HS-5 (cell line): ENCODE data around the gene NCOR2.

Experiments
- DNase-seq: peaks from one replicate; pipeline ENCODE4 v3.0.0-alpha.2; 2012; ENCODE audit warnings: low read depth

The NCOR2 gene

DNA sequence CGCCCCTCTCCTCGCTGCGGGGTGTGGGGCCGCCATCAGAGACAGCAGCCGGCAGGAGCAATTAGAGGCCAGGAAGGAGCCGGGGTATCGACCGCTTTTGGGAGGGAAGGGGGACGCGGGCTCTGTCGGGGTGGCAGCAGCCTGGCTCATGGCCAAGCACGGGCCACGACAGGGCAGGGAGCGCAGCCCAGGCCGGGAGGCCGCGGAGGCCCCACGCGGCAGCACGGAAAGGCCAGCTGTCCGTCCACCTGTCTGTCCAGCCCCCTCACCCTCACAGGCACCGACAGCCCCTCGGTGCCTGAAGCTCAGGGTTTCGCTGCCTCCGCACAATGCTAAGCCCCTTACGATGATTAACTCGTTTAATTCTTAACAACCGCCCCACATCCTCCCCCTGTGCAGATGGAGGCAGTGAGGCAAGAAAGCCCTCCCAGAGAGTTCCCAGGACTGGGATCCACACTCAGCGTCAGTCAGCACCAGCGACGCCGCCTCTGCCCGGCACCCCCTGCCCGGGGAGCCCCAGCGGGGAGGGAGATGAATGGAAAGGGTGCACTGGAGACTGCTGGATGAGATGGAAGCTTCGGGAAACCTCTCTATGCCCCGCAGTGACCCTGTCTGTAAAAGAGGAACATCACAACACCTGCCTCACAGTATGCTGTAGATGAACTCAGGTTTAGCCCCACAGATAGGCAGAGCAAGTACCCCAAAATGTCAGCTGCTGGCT, 23.7 kb downstream of the NCOR2 start:
- DNase-seq: no peak

DNA sequence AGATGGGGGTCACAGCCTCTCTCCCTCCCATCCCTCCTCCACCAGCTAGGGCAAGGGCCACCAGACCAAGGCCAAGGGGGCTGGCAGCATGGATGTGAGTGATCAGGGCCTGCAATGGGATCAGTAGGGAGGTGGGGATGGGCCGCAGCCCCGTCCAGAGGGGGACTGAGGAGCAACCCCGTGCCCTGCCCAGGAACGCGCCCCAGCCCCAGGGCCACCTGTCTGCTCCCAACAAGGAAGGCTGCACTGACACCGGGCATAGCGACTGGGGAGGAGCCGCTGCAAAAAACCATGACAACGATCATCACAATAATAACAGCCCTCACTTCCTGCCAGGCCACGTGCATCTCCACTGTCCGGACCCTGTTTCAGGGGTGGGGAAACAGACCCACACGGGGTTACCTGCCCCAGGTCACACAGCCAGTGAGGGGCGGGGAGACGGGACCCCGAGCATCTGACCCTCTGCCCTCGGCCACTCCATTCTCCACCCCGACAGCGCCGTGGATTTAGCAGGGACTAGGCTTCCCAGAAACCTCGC, 24.3 kb downstream of the NCOR2 start:
- DNase-seq: no peak

DNA sequence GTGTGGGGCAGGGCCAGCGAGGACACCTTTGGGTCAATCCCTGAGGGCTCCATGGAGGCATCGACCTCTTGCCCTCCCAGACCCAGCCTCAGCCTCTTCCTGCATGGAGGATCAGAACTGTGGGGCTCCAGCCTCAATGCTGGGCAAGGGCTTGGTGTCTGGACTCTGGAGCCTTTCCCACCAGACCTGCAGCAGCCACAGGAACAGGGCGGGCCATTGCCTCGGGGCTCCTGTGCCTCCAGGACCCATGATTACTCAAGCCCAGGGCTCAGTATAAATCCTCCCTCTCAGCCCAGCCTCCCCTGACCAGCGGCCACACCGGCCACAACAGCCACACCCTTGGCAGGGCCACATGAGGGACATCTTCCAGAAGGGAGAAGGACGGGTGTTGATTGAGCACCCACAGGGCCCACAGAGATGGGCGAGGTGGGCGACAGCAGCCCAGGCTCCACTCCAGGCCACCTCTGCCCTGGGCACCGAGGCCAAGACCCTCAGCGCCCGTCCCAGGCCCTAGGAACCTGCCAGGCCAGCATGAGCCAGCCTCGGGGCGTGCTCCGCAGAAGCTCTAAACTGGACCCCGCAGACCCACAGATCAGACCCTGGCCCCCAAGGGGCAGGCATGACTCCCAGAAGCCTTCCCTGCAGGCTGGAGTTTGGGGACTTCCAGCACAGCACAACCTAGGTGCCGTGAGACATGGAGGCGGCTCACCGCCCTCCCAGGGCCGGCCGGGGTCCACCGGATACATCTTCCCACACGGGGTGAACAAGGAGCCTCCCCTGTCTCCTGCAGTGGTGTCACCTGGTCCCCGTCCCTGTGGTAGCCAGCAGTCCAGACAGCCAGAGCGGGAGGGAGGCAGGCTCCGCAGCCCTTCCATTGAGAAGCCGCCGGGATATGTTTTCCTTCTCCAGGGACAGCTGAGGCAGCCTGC, 25.1 kb downstream of the NCOR2 start:
- DNase-seq: no peak

DNA sequence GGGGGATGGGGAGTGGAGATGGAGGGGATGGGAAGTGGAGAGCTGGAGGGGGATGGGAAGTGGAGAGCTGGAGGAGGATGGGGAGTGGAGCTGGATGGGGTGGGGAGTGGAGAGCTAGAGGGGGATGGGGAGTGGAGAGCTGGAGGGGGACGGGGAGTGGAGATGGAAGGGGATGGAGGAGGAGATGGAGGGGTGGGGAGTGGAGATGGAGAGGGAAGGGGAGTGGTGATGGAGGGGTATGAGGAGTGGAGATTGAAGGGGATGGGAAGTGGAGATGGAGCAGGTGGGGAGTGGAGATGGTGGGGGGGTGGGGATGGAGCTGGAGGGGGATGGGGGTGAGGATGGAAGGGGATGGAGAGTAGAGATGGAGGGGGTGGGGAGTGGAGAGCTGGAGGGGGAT, 26.1 kb downstream of the NCOR2 start:
- DNase-seq: no peak

DNA sequence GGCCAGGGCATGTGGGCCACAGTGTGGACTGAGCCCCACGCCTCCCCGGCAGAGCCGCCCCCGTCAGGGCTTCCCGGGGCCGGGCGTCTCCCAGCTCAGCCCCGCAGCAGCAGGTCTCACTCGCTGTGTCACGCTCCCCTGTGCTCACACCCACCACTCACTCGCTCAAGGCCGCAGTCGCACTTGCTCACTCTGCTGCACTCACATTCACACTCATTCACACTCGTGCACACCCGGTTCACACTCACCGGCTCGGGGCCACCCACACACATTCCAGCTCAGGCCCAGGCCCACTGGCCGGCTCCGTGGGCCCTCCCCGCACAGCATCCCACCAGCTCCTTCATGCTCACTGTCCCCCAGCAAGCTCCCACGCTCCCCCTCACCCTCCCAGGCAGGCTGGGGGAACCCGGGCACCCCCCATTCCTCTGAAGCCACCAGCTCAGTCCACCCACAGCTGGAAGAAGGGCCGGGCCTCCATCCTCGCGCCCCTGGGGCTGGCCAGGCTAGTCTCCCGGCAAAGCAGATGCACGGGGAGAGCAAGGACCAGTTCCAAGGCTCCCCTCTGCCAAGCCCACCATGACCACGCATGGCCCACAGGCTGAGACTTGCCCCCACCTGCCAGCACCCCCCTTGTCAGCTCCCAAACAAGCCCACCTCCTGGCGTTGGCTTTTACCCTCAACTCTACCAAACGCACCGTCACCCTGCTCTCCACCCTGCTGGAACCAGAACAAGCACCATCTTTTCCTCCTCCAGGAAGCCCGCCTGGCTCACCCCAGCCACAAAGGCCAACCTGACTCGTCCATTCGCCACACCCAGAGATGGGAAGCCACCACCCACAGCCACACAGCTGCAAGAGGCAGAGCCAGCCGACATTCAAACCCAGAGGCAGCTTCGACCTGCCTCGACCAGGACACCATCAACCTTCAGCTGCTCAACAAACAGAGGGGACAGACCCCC, 28.0 kb downstream of the NCOR2 start:
- no peak for DNase-seq

DNA sequence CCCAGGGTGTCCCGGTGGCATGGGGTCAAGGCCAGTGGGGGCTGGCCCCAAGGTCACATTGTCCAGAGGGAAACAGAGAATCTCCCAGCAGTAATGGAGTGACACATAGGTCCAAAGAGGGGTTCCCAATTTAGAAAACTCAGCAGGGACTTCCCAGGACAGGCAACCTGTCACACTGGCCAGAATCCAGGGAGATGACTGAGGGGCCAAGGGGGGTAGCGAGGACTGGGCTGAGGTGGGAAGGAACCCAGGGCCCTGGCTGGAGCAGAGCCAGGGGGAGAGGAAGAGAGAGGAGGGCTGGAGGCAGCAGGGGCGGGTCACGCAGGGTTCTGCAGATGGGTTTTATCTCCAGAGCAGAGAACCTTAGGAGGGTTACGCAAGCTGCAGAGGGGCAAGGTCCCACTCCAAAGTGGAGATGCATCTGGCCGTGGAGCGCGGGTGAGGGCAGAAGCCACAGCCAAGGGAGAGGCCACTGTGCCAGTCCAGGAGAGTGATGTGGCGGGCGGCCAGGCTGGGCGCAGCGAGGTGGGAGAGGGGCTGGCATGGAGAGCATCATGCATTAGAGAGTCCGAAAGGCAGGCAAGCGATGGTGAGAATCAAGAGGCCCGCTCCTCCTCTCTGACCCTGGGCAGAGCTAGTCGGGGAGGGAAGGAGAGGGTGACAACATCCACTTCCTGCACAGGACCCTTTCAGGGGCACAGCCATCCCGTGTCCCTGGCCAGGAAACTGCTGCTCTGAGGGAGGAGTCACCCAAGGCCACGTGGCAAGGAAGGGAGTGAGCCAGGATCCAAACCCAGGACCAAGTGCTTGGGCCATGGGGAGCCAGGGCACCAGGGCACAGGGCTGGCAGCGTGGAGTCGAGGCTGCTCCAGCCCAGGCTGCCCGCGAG, 29.0 kb downstream of the NCOR2 start:
- DNase-seq: no peak

DNA sequence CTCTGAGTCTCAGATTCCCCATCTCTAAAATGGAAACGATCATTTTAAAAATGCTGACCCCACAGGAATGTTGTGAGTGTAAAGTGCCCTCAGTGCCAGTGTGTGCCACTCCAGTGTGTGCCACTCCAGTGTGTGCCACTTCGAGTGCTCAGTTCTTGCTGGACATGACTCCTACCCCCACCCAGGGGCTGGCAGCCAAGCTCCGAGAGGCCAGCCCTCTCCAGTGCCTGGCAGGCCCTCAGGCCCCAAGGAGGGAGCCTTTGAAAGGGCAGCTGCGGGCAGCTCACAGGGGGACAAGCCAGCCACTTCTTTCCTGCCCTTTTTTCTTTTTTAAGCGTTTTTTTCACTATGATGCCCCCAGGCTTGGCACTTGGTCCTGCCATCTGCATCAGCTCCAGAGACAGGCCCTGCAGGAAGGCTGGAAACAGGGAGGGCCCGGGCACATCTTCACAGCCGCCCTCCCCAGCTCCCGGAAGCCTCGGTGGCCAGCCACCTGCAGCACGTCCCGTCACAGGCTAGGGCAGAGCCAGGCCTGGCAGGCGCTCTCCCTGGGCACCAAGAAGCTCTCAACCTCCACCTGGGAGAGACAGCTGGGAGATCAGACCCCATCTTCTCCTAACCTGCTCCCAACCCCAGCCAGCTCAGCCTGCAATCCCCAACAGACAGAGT, 29.8 kb downstream of the NCOR2 start:
- DNase-seq: no peak

DNA sequence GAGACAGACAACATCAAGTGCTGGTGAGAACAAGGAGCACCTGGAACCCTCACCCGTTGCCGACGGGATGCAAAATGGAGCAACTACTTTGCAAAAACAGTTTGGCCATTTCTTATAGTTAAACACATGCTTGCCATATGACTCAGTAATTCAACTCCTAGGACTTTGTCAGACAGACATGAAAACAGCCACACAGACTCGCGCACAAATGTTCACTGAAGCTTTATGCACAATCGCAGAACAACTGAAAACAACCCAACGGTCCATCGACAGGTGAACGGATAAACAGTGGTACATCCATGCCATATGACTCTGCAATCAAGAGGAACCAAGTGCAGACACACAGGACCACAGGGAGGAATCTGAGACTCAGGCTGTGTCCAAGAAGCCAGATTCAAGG, 30.8 kb downstream of the NCOR2 start:
- no peak for DNase-seq

DNA sequence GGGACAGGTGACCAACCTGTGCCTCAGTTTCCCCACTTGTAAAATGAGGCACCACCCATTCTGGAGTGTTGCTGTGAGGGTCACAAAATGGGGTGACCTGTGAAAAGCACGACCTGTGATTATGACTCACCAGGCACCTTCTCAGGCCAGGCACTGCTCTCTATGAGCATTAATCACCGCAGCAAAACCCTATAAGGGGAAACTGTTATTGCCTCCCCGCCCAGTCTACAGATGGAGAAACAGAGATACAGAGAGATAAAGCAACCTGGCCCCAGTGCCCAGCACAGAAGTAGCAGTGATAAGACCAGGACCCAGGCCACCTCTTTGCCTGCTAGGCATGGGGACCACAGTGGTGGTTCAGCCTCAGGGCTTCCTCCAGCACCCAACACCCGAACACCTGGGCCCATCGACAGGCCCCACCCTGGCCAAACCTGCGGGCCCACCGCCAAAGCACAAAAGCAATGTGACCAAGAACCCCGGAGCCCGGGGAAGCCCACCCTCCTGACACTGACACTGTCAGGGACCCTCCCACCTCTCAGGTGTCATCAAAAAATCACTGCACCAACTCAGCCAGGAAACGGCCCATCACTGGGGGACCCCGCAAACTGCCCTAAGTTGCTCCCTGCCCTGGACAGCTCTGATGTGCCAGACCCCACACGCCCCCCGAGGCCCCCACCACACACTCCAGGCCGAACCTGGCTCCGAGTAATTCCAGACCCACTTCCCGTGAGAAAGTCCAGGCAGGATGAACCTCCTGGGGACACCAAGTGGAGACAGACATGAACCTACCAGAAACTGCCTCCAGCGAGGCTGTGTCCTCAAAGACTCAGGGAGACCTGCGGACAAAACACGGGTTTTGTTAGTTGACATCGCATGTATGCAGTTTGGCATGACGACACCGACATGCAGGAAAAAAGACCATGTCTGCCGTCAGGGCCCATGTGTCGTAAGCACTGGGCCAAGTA, 32.4 kb downstream of the NCOR2 start:
- DNase-seq: no peak

DNA sequence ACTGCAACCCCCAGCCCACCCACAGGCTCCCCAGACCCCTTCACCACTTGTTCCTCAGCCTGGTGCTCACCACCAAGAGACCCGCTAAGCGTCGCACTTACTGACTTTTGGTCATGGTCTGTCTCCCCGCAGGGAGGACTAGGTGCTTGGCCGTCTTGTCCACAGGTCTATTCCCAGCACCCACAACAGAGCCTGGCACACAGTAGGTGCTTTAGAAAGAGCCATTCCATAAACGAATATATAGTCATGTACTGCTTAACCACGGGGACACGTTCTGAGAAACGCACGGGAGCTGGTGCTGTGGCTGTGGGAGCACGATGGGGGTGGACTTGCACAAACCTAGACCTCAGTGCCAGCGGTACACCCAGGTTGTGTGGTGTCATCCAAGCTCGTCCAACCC, 34.0 kb downstream of the NCOR2 start:
- DNase-seq: no peak

DNA sequence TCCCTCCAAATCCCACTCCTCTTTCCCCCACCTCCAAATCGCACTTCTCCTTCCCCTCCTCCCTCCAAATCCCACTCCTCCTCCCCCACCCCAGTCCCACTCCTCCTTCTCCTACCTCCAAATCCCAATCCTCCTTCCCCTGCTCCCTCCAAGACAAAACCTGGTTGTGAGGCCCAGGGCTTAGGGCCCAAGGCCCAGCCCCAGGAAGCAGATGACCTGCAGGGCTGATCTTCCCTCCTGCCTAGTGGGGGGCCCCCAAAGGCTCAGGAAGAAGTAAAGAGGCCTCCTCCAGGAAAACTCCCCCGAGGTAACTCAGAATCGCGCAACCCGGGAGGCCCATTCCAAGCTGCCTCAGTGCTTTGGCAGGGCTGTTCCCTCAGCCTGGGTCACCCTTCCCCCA, 34.4 kb downstream of the NCOR2 start:
- no peak for DNase-seq

DNA sequence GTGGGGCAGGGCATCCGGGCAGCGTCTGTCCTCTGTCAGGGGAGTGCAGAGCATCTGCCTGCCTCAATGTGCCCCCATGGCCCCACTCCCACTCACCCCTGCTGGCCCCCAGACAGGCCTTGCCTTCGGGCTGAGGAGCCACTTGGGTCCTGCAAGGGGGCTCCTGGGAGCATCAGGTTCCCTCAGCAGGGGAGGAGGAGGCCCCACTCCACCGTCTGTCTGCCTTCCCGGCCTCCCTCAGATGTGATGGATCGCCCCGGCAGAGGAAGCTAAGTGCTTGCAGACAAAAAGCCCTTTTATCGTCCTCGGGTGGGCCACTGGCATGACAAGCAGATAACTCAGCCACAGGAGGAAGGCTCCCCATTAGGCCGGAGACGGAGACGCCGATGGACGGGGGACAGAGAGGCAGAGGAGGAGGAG, 35.1 kb downstream of the NCOR2 start:
- no peak for DNase-seq

DNA sequence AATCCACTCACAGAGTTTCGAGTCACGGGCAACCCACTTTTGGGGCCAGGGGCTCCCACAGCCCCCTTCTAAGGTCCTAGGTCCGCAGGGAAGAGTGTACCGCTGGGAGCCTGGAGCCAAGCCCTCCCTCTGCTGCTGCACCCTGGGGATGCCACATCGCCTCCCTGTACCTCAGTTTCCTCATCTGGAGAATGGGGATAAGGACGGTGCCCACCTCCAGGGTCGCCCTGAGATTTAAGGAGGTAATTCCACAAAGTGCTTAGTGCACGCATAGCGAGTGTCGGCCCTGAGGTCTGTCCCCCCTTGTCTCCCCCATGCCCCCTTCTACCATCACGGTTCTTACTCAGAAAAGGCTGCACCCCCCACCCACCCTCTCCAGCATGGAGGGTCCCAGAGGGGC, 35.5 kb downstream of the NCOR2 start:
- no peak for DNase-seq

DNA sequence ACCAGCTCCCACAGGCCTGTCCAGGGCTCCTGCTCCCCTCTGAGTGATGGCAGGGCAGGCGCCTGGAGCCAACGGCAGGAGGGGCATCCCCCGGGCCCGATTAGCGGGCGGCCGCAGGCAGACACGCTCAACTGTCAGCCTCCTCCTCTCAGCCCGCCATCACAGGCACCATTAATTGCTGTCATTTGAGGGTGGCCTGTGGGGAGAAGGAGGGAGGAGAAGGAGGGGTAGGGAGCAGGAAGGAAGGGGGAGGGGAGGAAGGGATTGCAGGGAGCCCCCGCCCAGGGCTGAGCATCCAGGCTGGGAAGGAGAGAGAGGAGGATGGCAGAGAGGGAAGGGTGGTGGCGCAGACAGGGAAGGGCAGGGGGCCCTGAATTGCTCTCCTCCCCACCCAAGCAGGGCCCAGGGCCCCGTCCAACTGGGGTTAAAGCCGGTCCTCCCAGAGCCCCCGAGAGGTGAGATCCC, 36.1 kb downstream of the NCOR2 start:
- no peak for DNase-seq

DNA sequence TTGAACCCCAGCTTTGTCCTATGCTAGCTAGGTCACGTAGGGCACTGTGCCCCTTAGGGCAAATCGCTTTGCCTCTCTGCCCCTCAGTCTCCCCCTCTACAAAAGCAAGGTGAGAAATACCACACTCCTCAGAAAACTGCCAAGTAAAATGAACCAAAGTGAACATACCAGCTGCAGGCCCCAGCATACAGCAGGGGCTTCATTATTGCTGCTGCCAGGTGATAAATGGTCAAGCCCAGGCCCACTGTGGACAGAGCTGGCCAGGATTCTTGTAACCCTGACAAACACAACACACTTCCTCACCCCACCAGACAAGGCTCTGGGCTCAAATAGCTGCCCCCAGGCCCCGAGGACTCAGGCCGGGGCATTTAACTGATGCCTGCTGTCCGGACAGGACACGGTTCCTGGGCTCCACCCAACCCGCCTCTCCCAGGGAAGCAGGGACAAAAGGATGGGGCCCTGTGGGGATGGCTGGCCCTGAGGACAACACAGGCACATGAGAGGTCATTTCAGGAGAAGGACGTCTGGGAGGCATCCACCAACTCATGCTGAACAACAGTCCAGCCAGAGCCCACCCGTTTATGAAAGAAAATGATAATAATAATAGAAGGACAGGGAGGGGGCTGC, 36.7 kb downstream of the NCOR2 start:
- no peak for DNase-seq

DNA sequence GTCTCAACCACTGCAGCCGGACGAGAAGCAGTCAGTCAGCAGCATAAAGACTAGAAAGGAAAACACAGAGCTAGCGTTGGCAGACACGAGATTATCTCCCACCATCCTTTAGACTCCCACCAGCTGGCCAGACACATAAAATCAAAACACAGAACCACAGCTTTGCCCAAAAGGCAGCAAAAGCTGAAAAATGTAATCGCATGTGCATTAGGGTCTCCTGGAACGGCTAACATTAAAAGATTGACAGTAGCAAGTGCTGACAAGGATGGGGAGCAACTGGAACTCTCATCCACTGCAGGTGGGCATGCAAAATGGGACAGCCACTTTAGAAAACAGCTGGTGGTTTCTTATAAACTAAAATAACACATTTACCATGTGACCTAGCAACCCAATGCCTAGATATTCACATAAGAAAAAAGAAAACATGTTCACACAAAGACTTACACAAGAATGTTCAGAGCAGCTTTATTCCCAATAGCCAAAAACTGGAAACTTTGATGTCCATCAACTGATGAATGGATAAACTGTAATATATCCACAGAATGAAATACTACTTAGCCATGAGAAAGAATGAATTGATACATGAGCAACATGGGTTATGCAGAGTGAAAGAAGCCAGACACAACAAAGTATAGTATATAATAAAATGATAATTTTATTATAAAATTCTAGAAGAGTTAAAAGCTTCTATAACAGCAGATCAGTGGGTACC, 37.7 kb downstream of the NCOR2 start:
- DNase-seq: no peak

DNA sequence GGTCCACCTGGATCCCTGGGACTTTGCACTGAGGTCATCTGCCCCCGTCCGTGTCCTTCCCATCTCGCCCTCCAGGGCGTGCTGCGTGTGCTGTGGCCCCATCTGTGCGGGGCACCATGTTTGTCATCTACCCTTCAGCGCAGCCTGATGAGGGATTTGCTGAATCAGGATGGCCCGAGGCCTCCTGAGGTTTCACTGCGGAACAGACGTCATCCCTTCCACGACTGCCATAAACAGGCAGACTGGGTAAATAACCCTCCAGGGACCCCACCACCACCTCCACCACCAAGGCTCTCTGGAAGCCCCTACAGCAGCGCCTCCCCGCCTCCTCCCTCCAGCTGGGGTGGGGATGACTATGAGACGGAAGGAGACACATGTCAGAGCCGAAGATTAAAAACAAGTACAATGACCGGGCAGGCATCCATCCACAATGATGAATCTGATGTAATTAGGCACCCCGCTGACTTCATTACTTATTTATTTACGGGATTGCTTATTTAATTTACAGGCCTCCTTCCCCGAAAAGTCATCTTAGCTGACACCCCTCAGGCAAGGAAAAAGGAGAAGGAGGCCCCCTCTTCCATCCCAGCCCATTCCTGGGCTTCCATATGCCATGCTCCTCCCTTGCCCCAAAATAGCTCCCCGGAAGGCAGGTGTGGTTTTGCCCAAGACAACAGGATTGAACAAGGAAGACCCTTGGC, 39.4 kb downstream of the NCOR2 start:
- DNase-seq: no peak
